GM19043 (cell line): Measurements from ENCODE around the gene GNG2.

Experiments
- ATAC-seq: cut with Tn5 transposase; IDR thresholded peaks from one replicate; pipeline ENCODE4 v1.9.1; 2021; ENCODE audit warnings: low read depth; ENCODE audit not compliant: unreplicated experiment

Gene GNG2

DNA sequence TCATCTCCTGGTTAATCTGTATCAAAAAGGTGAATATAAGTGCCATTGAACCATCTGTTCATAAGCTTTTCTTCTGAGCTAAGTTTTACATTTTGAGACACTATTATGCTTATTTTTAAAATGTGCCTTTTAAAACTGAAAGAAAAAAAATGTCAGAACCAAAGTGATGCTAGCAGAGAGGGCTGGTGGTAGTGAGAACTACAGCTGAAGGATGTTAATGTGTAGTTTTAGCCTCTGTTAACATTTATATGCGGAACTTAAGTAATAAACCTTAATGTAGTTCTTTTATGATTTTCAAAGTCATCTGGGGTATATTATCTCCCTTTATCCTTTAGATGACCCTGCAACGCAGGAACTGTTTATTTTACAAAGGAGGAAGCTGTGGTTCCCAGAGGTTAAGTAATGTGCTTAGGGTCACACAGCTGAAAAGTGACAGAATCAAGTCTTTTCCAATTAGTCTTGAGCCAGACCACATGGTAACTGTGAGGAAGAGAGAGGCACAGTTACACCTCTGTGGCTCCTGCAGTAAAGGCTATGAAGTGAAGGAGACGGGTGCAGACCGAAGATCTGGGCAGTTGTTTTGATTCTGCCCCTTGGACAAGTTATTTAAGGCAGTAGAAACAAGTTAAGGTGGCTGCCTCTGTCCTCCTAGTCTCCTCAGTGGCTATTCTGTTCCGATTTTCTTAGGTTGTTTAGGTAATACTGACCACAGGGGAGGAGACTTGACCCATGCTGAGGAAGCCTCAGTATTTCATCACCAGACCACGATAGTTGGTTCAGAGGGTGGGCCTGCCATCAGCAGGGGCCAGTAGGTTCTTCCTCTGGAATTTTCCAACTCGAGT lies 23.9 kb downstream of the GNG2 start:
- ATAC-seq = peak; percentile 78

DNA sequence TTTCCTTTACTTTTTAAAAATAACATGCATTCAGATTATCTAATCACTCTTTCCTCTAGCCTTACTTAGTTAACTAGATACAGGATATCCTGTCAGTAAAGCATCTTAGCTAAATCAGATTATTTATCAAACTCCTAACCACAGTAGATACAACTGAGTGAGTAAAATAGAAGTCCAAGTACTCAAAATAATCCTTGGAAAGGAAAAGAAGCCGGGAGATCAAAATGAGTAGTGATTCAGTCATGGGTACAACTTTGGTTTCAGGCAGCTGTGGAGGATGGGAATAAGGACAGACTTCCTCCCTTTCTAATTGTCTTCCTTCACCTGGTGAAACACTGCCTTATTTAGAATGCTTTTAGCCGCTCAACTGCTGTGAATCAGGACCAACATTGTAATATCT lies 29.4 kb downstream of the GNG2 start:
- ATAC-seq = no peak

DNA sequence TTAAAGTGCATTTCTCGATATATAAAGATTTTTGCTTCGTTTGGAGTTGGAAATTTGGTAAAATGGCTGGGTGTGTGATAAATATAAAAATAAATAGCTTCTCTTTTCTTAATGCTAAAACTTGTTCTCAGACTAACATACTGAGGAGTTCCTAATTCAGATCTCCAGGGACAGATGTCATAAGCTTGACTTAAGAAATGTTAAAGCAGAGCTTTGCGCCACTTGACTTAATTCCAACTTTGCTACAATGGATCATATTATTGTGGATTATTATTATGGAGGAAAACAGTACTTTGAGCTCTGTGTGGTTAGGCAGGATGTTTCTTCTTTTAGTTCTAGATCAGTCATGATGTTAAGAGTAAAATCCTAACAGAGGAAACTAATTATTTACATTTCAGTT lies 33.8 kb downstream of the GNG2 start:
- no peak for ATAC-seq

DNA sequence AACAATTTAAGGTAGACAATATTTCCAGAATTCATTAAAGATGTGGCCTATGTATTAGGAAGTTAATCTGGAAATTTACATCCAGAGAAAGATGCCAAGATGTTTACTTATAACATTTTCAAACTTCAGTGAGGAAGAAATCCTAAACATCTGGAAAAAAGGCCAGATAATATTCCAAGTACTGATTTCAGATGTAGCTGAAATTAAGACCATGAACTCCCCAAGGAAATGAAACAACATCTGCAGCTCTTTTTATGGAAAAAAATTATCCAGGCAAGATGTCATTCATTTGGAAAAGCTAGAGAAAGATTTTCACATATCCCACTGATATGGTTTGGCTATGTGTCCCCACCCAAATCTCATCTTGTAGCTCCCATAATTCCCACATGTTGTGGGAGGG lies 35.0 kb downstream of the GNG2 start:
- no peak for ATAC-seq

DNA sequence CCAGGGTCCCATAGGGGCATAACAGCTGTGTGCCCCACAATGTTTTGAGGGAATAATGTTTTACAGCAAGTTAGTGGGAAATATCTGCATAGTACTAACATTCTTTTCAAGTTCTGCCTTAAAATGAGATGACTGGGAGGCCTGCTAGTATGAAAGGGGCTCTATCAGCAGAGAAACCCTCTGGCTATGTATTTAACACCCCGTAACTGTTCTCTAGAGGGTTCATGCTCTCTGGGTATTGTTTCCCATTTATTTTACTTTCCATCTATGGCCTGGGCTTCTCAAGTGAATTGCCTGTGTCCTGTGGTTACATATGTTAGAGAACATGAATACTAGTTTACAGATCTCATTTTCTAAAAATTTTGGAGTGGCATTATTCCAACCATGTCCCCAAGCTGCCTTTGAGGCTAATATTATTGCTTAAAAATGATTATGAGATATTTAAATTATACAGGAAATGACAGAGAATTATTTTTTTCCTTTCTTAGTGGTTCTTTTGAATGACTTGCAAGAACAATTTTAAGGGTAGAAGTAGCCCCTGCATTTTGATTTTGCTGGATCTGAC lies 37.5 kb downstream of the GNG2 start:
- no peak for ATAC-seq

DNA sequence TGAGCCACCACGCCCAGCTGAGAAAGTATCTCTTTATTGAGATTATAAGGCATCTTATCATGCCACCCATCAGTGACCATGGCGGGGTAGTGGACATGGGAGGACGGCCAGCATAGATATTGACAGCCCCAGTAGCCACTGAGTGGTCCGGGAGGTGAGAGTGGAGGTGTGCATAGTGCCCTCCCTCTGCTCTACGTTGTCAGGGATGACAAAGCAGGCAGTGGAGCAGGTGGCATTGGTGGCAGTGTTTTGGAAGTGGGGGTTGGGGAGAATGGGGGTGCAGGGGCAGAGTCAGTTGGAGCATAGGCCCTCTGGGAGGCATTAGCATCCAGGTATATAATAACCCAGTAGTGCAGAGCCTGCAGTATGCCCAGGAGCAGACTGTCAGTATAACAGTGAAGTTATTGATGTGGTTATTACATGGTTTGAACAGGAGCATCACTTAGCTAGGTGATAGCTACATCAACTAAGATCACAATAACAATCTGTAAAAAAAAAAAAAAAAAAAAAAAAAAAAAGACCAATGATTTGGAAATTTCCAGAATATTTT lies 41.1 kb downstream of the GNG2 start:
- no peak for ATAC-seq

DNA sequence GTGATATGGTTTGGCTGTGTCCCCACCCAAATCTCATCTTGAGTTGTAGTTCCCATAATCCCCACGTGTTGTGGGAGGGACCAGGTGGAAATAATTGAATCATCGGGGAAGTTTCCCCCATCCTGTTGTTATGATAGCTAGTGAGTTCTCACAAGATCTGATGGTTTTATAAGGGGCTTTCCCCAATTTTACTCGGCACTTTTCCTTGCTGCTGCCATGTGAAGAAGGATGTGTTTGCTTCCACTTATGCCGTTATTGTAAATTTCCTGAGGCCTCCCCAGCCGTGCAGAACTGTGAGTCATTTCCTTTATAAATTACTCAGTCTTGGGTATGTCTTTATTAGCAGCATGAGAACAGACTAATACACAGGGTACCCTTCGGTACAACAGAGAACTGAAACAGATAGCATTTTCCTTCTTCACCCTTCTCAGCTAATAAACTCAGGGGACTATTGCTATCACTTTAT lies 45.3 kb downstream of the GNG2 start:
- ATAC-seq = peak; percentile 63

DNA sequence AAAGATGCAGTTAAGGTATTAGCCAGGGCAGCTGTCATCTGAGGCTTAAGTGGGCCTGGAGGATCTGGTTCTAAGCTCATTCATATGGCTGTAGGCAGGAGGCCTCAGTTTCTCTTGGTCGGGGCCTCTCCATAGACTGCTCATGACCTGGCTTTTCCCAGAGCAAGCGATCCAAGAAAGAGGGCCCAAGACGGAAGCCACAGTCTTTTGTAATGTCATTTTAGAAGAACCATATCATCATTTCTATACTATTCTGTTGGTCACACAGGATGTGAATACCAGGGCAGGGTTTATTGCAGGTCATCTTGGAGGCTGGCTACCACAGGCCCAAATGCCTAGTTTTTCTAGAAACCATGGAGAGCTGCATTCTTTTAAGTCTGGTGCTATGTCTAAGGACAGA lies 47.7 kb downstream of the GNG2 start:
- no peak for ATAC-seq

DNA sequence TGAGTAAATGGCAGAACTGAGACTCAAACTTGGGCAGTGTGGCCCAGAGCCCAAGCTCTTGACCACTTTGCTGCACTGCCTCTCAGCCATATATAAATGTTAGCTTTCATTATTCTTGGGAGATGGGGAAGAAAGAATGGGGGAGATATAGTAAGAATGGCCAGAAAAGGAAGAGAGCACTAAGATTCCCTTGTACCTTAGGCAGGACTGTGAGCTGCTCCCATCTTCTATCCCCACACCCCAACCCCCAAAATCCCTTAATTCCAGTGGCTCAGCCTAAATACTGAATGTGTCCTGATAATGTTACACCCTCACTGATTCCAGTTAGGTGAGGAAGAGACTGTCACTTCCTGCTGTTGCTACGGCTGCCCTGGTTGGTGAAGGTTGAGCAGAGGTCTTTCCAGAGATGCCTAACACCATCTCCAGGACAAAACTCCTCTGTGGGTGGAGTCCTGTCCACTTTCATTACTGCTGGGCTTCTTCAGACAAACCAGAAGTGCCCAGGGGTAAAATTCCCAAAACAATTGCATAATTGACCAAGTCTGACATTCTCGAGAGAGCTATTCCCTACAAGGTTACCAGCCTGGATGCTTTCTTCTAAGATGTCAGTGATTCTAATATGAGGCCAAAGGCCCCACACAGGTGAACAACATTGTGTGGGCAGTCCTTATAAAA lies 51.8 kb downstream of the GNG2 start:
- ATAC-seq = no peak

DNA sequence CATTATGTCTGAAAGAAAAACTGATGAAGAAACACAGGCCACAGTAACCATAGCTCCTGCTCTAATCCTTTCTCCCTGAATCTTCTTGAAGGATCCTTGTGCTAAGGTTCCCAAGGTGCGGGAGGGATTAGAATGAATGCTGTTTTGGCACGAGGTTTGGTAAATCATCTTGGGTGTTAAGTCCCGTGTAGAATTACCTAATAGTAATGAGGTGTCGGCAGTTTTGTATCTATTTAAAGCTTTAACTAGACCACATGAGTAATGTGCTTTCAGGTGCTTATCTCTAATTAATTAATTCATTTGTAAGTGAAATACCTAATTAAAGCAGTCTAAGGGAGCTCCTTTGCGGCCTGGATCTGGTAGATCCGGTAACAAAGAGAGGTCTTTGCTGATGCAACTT lies 53.9 kb downstream of the GNG2 start:
- ATAC-seq = no peak

DNA sequence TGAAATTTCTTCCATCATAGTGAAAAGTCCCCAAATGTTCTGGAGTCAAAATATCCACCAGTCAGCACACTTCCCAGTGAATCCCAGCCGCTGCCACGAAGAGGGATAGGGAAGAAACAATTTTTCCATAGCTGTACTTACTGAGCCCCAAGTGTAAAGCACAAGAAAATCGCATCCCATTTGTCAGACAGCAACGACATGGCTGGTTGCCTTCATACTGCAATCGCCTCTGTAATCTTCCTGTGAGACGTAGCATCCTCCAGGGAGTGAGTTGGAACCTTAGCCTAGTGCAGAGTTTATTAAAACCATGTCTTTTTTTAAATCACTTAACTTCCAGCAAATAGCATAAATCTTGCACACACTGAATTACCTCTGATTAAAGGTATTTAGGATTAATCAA lies 56.8 kb downstream of the GNG2 start:
- no peak for ATAC-seq

DNA sequence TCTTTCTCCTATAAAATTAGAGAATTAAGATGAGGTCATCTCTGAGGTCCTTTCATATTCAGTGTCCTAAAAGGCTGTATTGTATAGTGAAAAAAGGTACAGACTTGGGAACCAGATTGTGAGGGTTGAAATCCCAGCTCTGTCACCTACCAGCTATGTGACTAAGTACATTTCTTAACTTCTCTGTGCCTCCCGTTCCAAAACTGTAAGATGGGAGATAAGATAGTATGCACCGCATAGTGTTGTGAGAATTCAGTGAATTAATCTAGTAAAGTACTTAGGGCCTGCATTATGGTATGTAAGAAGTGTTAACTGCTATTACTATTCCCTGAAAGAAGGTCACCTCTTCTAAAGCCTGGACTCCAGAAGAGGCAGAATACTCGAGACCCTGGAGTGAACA lies 60.6 kb downstream of the GNG2 start:
- ATAC-seq = no peak

DNA sequence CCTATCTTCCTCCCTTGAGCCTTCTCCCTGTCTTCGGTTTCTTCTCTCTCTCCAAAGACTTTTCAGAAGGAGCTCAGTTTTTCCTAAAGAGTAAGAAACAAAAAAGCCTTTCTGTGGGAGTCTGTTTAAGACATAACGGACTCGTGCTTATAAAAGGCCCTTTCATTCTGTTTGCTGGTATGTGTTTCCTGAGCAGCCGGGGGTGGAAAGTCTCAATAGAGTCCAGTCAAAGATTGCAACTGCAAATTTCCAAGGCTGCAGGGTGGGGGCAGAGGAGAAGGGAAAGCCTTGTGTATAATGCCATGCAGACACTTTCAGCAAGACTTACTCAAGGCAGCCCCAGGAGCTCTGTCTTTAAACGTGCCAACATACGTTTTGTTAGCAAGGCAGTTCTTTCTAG lies 62.2 kb downstream of the GNG2 start:
- no peak for ATAC-seq

DNA sequence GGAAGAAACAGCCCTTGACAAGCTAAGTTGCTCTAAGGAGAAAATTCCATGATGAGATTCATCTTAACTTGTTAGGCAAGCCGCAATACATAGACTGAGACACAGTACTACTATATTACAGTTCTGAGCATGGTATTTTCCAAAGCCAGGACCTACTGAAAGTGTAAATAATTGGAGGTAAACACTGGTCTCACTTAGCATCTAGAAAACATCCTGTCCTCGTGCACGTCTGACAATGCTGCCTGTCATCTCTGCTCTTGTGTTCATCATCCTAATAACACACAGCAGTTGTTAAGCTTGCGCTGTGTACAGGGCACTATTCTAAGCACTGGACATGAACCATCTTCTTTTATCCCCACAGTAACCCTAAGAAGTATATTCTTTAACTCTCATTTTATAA lies 64.2 kb downstream of the GNG2 start:
- no peak for ATAC-seq

DNA sequence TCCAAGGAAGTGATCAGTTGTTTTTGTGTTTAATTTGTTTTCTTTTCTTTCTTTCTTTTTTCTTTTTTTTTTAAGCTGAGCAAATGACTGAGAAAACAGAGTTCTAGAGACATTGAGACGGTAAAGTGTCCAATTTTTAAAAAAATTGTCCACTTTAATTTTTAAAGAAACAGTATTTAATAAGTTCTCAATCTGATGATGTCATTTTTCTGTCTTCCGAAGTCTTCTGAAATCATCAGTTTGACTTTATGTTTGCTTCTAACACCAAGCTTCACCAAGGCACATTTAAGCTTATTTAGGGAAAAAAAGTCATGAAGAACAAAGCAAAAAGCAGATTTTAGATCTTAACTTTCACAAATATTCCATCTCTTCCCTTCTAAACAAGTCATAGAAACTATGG lies 65.6 kb downstream of the GNG2 start:
- no peak for ATAC-seq

DNA sequence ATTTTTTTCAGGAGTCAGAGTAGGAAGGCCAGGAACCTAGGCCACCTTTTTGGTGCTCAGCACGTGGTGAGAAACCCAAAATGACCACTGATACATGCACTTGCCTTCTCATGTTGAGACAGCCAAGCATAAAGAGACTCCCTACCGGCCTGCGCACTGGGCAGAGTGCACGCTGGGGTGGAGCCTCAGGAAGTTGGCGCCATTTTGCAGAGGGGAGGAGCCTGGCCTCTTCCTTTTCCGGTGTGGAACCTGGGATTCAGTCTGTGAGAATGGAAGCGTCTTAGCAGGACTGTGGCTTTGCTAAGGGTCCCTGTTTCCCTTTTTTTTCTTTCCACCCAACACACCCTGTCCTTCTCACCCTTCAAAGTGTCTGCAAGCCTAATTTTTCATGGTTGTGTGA lies 66.0 kb downstream of the GNG2 start:
- no peak for ATAC-seq

DNA sequence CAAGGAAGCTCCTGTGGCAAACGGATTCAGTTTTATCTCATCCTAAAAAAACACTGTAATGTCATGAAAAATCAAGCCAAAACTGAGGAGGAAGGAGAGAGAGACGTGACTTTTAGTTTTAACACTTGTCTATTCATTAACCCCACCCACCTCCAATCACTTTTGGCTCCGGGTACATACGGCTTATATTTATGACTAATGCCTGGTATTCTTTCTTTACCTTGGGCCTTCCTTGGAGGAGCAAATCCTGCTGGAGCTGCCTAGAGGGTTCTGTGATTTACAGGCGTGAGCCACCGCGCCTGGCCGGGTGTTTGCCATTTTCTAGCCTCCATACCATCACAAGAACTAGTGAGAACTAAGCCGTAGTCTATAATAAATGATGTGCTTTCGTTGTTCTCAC lies 68.2 kb downstream of the GNG2 start:
- ATAC-seq = no peak

DNA sequence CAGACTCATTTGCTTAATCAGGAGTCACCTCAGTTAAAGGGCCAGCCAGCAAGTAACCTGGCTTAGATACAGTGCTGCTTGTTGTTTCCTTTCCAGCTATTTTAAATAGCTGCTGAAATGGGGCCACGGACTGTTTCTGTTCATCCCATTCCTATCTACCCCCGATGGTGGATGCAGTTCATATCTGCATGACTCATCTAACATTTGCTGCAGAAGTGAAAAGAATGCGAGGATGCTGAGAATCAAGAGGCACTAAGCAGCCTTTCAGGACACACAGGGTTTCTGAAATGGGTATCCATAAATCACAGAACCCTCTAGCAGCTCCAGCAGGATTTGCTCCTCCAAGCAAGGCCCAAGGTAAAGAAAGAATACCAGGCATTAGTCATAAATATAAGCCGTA lies 68.8 kb downstream of the GNG2 start:
- ATAC-seq = no peak

DNA sequence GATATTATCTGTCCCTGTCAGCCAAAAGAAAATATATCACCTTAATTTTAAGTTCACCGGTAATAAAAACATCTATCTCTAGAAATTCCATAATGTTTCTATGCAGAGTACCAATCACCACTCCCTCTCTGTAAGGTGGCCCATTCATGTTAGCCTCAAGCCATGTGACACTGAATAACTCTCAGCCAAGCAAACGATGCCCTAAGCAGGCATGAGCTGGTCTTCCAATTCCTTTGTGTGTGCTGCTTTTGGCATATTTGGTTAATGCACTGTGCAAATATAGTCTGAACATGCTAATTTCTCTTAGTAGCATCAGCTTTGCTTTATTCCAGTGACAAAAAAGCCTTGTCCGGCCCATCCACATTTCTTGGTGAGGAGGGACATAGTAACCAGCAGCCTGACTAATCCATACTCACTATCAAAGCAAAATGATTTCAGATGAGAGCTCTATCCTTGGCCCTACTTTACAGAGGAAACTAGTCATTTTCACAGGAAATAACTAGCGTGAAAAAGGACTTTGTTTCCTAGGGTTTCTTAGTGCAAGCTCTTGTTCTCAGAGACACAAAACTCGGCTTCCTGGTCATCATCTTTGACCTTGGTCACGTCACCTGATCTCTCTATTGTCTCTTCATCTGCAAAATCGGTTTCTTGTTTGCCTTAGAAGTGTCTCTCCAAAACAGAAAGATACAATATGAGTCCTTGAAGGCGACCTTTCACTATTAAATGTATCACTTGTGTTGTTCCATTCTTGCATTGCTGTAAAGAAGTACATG lies 69.7 kb downstream of the GNG2 start:
- ATAC-seq = no peak

DNA sequence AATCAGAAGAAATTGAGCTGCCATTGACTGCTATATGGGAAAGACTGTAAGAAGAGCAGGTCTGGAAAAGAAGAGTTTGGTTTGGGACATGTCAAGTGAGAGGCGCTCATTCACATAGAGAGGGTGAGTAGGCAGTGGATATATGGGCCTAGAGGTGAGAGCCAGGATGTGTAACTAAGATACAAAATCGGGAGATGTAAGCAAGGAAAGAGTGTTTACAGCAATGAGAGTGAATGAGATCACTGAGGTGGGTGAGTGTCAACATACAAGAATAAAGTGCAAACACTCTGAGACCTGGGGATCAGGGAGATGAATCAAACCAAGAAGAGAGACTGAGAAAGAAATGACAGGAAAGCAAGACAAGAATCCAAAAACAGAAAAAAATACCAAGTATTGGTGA lies 70.9 kb downstream of the GNG2 start:
- ATAC-seq = no peak

DNA sequence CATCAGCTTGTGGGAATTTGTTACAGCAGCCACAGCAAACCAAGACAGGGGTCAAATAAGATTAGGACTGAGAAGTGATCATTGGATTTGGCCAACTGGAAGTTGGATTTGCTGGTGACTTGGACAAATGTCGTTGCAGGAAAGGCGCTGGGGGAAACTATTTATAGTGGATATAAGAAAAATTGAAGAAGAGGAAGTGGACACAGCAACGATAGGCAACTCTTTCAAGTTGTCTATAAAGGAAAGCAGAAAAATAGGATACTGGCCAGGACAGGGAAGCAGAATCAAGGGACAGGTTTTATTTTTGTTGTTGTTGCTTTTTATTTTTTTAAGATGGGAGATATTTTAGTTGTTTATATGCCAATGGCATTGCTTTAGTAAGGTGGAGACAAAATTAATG lies 72.8 kb downstream of the GNG2 start:
- no peak for ATAC-seq
